Fibroblast of skin of left biceps (primary cell): ENCODE data around the gene ZNF385A.
A peak's percentile ranks its signal among the peaks of the same experiment; 100 is the strongest.
"Not testable (repeated sequence)": the region's sequence is repeated elsewhere in the genome, so short reads cannot be mapped to it uniquely, and the experiment has no call there.

Source experiments
- DNase-seq, 2 experiments: peaks; one replicate each; pipeline ENCODE4 v3.0.0-alpha.2; 2013; ENCODE audit warnings: low read depth in 2 of 2

Gene ZNF385A

DNA sequence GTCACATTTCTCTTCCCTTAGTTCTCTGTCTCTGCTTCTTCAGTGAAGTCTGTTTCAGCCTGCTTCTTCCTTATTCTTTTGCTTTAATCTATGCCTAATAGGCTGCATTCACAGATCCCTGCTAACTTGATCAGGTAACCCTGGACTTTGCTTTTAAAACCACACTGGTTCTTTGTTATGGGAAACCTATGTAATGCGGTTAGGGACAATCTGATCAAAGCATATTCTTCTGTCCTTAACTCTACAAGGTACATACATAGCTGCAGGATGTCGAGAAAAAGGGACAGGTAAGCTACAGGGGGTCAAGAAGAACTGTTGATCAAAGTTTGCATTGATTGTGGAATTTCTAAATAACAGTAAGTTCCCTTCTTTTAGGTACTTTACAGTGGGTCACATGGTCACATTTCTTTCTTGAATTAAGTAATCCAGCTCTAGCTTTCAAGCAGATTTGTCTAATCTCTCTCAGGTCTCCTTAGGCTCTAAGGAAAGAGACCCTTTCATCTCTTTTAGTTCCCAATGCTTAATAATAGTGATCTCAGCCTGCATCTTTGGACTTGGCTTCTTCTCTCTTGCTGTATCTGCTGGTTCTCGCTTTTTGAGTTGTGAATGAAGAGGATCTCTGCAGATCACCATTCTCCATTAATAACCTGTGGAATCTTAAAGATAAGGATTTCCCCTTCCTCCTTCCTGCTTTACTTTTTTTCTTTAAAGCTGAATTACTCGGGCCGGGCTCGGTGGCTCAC, 55.8 kb downstream of the ZNF385A start:
- no peak for DNase-seq

DNA sequence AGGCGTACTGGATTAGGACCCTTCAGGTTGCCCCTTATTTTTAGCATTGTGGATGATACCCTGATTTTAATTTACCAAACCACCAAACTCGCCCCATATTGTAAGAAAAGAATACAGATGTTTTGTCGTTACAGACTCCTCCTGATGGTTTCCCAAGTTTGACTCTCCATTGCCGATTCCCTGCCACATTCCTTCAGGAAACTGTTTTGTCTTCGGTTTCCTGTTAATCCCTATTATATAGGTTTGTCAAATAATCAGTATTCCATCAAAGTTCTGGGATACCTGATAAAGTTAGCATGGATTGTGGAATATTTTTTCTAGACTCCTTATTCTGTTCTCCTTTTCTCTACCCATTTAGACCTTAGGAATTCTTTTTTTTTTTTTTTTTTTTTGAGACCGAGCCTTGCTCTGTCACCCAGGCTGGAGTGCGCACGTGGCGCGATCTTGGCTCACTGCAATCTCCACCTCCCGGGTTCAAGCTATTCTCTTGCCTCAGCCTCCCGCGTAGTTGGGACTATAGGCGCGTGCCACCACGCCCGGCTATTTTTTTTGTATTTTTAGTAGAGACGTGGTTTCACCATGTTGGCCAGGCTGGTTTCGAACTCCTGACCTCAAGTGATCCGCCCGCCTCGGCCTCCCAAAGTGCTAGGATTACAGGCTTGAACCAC, 59.0 kb downstream of the ZNF385A start:
- DNase-seq: not testable (repeated sequence)

DNA sequence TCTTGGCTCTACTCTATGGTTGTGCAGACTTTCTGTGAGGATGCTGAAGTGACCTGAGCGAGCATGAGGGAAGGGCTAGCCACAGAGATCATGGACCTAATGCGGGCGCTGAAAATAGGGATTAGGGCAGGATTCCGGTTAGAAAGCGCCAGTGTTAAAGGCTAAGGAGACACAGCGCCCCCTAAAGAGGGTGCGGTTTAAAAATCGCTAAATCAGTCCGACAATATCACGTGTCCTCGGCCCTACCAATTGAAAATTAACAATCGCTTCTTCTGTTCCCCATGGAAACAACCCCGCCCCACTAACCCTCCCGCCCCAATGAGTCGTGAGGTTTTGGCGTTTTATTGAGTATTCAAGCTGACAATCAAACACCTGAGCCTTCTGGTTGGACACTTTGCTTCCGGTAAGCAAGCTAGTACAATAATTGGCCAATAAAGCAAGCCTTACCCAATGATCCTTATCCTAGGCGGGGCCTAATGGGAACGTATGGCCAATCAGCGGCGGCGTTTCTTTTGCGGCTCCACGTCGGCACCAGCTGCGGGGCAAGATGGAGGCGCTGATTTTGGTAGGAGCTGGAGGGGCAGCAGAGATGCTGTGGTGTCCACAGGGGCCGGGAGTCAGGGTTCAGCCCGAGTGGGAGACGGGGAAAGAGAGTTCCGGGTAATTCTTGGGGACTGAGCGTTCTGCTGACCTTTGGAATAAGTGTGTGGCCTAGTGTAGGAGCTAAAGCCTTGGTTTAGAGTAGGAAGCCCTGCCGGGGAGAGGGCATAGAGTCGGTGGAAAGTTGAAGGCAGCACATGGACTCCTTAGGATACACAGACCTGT, 59.7 kb downstream of the ZNF385A start, which contains the start of gene COPZ1:
COPZ1 (plus strand) TSS at position 515 of the 825 bp plus-strand sequence; CDS start at position 548, 33 bp downstream.
- DNase-seq: peak; percentile 100

DNA sequence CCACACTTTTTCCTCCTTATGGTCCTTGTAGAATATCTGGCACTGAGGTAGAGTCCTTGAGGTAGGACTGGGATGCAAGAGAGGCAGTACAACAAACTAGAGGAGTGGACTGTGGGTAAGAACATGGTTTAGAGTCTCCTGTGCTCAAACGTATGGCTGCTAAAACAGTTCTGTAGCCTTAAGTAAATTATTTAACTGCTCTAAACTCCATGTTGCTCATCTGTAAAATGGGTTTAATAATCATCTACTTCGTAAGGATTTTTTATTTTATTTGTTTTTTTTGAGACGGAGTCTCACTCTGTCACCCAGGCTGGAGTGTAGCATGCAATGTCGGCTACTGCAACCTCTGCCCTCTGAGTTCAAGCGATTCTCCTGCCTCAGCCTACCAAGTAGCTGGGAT, 63.2 kb downstream of the ZNF385A start:
- no peak for DNase-seq
